DMS153 treated with DMSO at 0.1 percent for 48 hours (cell line): ENCODE measurements around the gene TNS2.
"Not testable (repeated sequence)": the region's sequence is repeated elsewhere in the genome, so short reads cannot be mapped to it uniquely, and the experiment has no call there.

Experiments
- DNase-seq: peaks from one replicate; lab custom pipeline; 2025; ENCODE audit not compliant: unreplicated experiment; lab: John Stamatoyannopoulos, UW

The TNS2 gene

GRCh38 chr12:53049571-53050318 lies at the start of gene TNS2:
TSS of gene TNS2 (plus strand) at chr12:53050065. CDS start at chr12:53050186, 121 bp downstream.
- peak; percentile 42 for DNase-seq

GRCh38 chr12:53004178-53004577 lies 45.7 kb upstream of the TNS2 start:
- no peak for DNase-seq

- no peak for DNase-seq
Observed at GRCh38 chr12:53004582-53004981, 45.3 kb upstream of the TNS2 start.

GRCh38 chr12:53005215-53005985 lies 44.5 kb upstream of the TNS2 start:
- DNase-seq, result no peak

GRCh38 chr12:53005986-53006809 lies 43.7 kb upstream of the TNS2 start, which contains the start of gene EIF4B:
TSS of gene EIF4B (plus strand) at chr12:53006456. CDS start at chr12:53006484, 28 bp downstream.
- DNase-seq, result peak; percentile 98

- DNase-seq, result peak; percentile 42
Observed at GRCh38 chr12:53006810-53007309, 43.0 kb upstream of the TNS2 start.

GRCh38 chr12:53007343-53007742 lies 42.5 kb upstream of the TNS2 start:
- DNase-seq, result no peak

GRCh38 chr12:53008760-53009159 lies 41.1 kb upstream of the TNS2 start:
- DNase-seq, result not testable (repeated sequence)

GRCh38 chr12:53010955-53011354 lies 38.9 kb upstream of the TNS2 start:
- no peak for DNase-seq

- DNase-seq, result no peak
Observed at GRCh38 chr12:53011889-53012288, 38.0 kb upstream of the TNS2 start.

GRCh38 chr12:53012928-53013327 lies 36.9 kb upstream of the TNS2 start:
- no peak for DNase-seq

GRCh38 chr12:53014709-53015108 lies 35.2 kb upstream of the TNS2 start:
- DNase-seq, result no peak

GRCh38 chr12:53025250-53025649 lies 24.6 kb upstream of the TNS2 start:
- DNase-seq, result no peak

- DNase-seq, result not testable (repeated sequence)
Observed at GRCh38 chr12:53027014-53027413, 22.9 kb upstream of the TNS2 start.

- no peak for DNase-seq
Observed at GRCh38 chr12:53031616-53032015, 18.2 kb upstream of the TNS2 start.

- not testable (repeated sequence) for DNase-seq
Observed at GRCh38 chr12:53033832-53034231, 16.0 kb upstream of the TNS2 start.

- DNase-seq, result no peak
Observed at GRCh38 chr12:53034459-53034858, 15.4 kb upstream of the TNS2 start.

GRCh38 chr12:53036802-53037201 lies 13.1 kb upstream of the TNS2 start:
- DNase-seq, result no peak

GRCh38 chr12:53039851-53040250 lies 10.0 kb upstream of the TNS2 start:
- no peak for DNase-seq

- no peak for DNase-seq
Observed at GRCh38 chr12:53042607-53043454, 7.0 kb upstream of the TNS2 start.
